CD14-positive monocyte (primary cell): ENCODE results near the gene PLA2G1B. TPM values are rescaled to one million over a fixed set of nuclear protein-coding genes. Genes with fewer than 3 reads are reported as not detected.

ENCODE experiments used
- DNase-seq, 3 donors: peaks; one replicate each; pipeline ENCODE4 v3.0.0-alpha.2; 2011 to 2022
- H2AFZ ChIP-seq: 2 replicates; pipeline ENCODE4 v1.6.0; 2012; ENCODE audit warnings: mild to moderate bottlenecking, low read depth, low read length, inconsistent platforms; ENCODE audit not compliant: insufficient read depth, poor library complexity, severe bottlenecking
- H3K27ac ChIP-seq, 2 donors: 1 replicate in 1 of 2; 2 replicates in 1 of 2; pipeline ENCODE4 v1.5.1; 2012 to 2013; ENCODE audit warnings: low read length in 2 of 2, control low read depth in 1 of 2, inconsistent platforms in 1 of 2, low read depth in 1 of 2, mild to moderate bottlenecking in 1 of 2
- H3K27me3 ChIP-seq, 2 donors: one replicate each; pipeline versions ENCODE4 v1.6.0 to v1.6.1; 2011 to 2013; ENCODE audit warnings: low read length in 2 of 2; ENCODE audit not compliant: control insufficient read depth in 2 of 2, insufficient read depth in 2 of 2
- H3K36me3 ChIP-seq, 2 donors: replicated peaks in 1 of 2; 1 replicate in 1 of 2; 2 replicates in 1 of 2; pipeline versions ENCODE4 v1.5.1 to v1.6.1; 2012 to 2013; ENCODE audit warnings: low read length in 2 of 2, control low read depth in 1 of 2, inconsistent platforms in 1 of 2, mild to moderate bottlenecking in 1 of 2; ENCODE audit not compliant: insufficient read depth in 2 of 2, control insufficient read depth in 1 of 2
- H3K4me1 ChIP-seq, 2 donors: 1 replicate in 1 of 2; 2 replicates in 1 of 2; pipeline versions ENCODE4 v1.5.1 to v1.6.1; 2012 to 2013; ENCODE audit warnings: low read length in 2 of 2, control low read depth in 1 of 2, inconsistent platforms in 1 of 2, mild to moderate bottlenecking in 1 of 2, moderate library complexity in 1 of 2; ENCODE audit not compliant: insufficient read depth in 2 of 2, control insufficient read depth in 1 of 2
- H3K4me2 ChIP-seq: replicated peaks from 2 replicates; pipeline ENCODE3; 2012; ENCODE audit warnings: low read length, moderate library complexity, mild to moderate bottlenecking; ENCODE audit not compliant: poor library complexity, severe bottlenecking; ENCODE audit errors: extremely low read depth
- H3K4me3 ChIP-seq, 3 experiments: fragments of 200-600 bp in 1 of 3; sonication (generic) in 1 of 3; replicated peaks in 1 of 3; 1 replicate in 2 of 3; 2 replicates in 1 of 3; pipeline ENCODE4 v1.5.1; 2011 to 2013; ENCODE audit warnings: low read length in 3 of 3, mild to moderate bottlenecking in 3 of 3, control low read depth in 2 of 3, low read depth in 2 of 3, inconsistent platforms in 1 of 3, moderate library complexity in 1 of 3
- H3K79me2 ChIP-seq: 2 replicates; pipeline ENCODE4 v1.6.0; 2012; ENCODE audit warnings: mild to moderate bottlenecking, control low read depth, inconsistent platforms, low read length, moderate library complexity; ENCODE audit not compliant: insufficient read depth
- H3K9ac ChIP-seq: 2 replicates; pipeline ENCODE4 v1.6.0; 2017; ENCODE audit warnings: low read length, mild to moderate bottlenecking; ENCODE audit not compliant: insufficient read depth, poor library complexity, severe bottlenecking
- H3K9me3 ChIP-seq, 2 donors: replicated peaks in 1 of 2; 1 replicate in 1 of 2; 2 replicates in 1 of 2; pipeline versions ENCODE4 v1.5.1 to v1.6.1; 2012 to 2013; ENCODE audit warnings: low read length in 2 of 2, control low read depth in 1 of 2; ENCODE audit not compliant: control insufficient read depth in 1 of 2, insufficient read depth in 1 of 2
- H4K20me1 ChIP-seq: 2 replicates; pipeline ENCODE4 v1.6.0; 2012; ENCODE audit warnings: mild to moderate bottlenecking, low read length, control low read depth, moderate library complexity; ENCODE audit not compliant: insufficient read depth
- H3K27ac Mint-ChIP-seq, 7 donors: one replicate each; pipeline ENCODE4 v1.8.0; 2020; ENCODE audit warnings: mild to moderate bottlenecking in 7 of 7, mixed read lengths in 7 of 7, moderate library complexity in 6 of 7, inconsistent platforms in 2 of 7
- H3K27me3 Mint-ChIP-seq, 3 donors: one replicate each; pipeline ENCODE4 v1.8.0; 2021 to 2022; ENCODE audit warnings: low read depth in 3 of 3, mild to moderate bottlenecking in 3 of 3, mixed read lengths in 3 of 3, moderate library complexity in 3 of 3, inconsistent platforms in 1 of 3
- H3K36me3 Mint-ChIP-seq, 2 donors: one replicate each; pipeline ENCODE4 v1.8.0; 2020; ENCODE audit warnings: mixed read lengths in 2 of 2, inconsistent platforms in 1 of 2, mild to moderate bottlenecking in 1 of 2
- H3K4me1 Mint-ChIP-seq: one replicate; pipeline ENCODE4 v1.8.0; 2020; ENCODE audit warnings: mild to moderate bottlenecking, mixed read lengths
- H3K4me3 Mint-ChIP-seq, 2 donors: one replicate each; pipeline ENCODE4 v1.8.0; 2020; ENCODE audit warnings: mild to moderate bottlenecking in 2 of 2, mixed read lengths in 2 of 2, moderate library complexity in 1 of 2
- H3K9me3 Mint-ChIP-seq, 7 donors: one replicate each; pipeline ENCODE4 v1.8.0; 2020 to 2022; ENCODE audit warnings: mixed read lengths in 7 of 7, mild to moderate bottlenecking in 6 of 7, moderate library complexity in 6 of 7, inconsistent platforms in 2 of 7
- CTCF ChIP-seq: fragments of 200-600 bp; IDR thresholded peaks from one replicate; pipeline ENCODE4 v1.8.0; 2022; ENCODE audit warnings: antibody characterized with exemption, mild to moderate bottlenecking
- WGBS: methylation state at CpG from one replicate; pipeline ENCODE4 v1.1.5; 2013; ENCODE audit warnings: missing lambda C conversion rate; ENCODE audit not compliant: insufficient coverage; 5-methylcytosine and 5-hydroxymethylcytosine counted together
- intact Hi-C, 2 donors: fragments of 100-400 bp; cut with micrococcal nuclease; formaldehyde crosslinking; loops; one replicate each; pipeline versions ENCODE4 v1.15.0 to v1.15.1; 2023
- polyA plus RNA-seq, 3 donors: library from polyadenylated mRNA; depleted of rRNA in 1 of 3; unstranded in 2 of 3; stranded (reverse) in 1 of 3; fragments of 300-500 nt in 2 of 3; fragments of >200 nt in 1 of 3; fragmentation: Illumina TruSeq in 2 of 3; gene quantifications; 1 replicate in 2 of 3; 2 replicates in 1 of 3; pipeline ENCODE4 v1.2.3, GENCODE V29; 2012 to 2021

Gene PLA2G1B
- polyA plus RNA-seq, 3 donors = not detected

DNA sequence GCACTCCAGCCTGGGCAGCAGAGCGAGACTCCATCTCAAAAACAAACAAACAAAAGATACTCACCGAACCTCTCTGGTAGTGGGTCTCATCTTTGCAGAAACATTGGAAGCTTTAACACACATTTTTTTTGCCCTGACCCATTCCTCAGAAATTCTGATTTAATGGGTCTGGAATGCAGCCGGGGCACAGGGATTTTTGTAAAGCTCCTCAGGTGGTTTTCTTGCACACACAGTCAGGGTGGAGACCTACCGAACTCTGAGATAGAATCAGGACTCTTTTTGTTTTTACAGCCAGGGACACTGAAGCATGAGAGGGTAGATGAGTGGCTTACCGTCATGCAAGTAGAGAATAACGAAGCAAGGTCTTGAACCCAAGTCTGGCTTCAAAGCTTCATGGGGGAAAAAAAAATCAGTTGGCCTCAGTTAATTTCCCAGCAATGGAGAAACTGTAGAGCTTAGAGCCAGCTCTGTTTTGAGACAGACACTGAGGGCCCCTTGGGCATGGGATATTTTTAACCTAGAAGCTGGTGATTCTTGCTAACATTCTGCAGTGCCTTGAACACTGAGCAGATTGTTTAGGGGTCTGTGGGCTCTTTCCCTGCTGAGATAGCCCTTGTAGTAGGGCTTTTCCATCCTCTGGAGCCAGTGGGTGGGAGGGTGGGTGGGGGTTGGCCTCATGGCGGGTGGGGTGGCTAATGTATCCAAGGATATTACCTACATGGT lies 40.6 kb downstream of the PLA2G1B start:
- H3K4me2 ChIP-seq = no peak overlapping the region
- peaks cover 20 to 22% of the 10 kb centered on the region in 2 donors for H3K4me1 ChIP-seq
- Mint-ChIP-seq H3K27ac (no peak overlapping the region), H3K27me3 (peaks cover 7 to 16% (median 15%) of the 10 kb centered on the region in 3 donors), H3K9me3 (peaks cover 0 to 1% (median 0%) of the 10 kb centered on the region in 7 donors), H3K4me3 (no peak overlapping the region), H3K4me1 (no peaks in the 10 kb centered on the region), H3K36me3 (no peaks in the 10 kb centered on the region)
- H3K9ac ChIP-seq = no peak overlapping the region
- no peaks in the 10 kb centered on the region for H3K9me3 ChIP-seq
- intact Hi-C loops = no loop called here
- no peak for TF ChIP-seq CTCF
- no peak for DNase-seq
- no peaks in the 10 kb centered on the region for H4K20me1 ChIP-seq
- no peak overlapping the region for H3K27ac ChIP-seq
- H3K27me3 ChIP-seq = no peaks in the 10 kb centered on the region
- H3K36me3 ChIP-seq = no peaks in the 10 kb centered on the region
- WGBS = 93% methylated on average over 4 of the region's 7 CpGs
- no peaks in the 10 kb centered on the region for H3K79me2 ChIP-seq
- no peak overlapping the region for H2AFZ ChIP-seq
- H3K4me3 ChIP-seq = no peak overlapping the region

- WGBS = 100% methylated on average over 1 of the region's 3 CpGs
Observed at GRCh38 chr12:120284381-120284780, 43.2 kb downstream of the PLA2G1B start.

More at GRCh38 chr12:120284381-120284780, 43.2 kb downstream of the PLA2G1B start:
- Histone ChIP-seq H3K4me3 (no peak overlapping the region), H3K79me2 (no peaks in the 10 kb centered on the region), H3K9me3 (no peaks in the 10 kb centered on the region), H2AFZ (no peak overlapping the region), H4K20me1 (no peaks in the 10 kb centered on the region), H3K4me2 (no peak overlapping the region), H3K27ac (no peak overlapping the region), H3K36me3 (no peaks in the 10 kb centered on the region), H3K4me1 (no peaks in the 10 kb centered on the region), H3K9ac (no peak overlapping the region), H3K27me3 (no peaks in the 10 kb centered on the region)
- no peak overlapping the region for H3K4me3 Mint-ChIP-seq
- H3K27me3 Mint-ChIP-seq = peaks cover 14 to 22% (median 20%) of the 10 kb centered on the region in 3 donors
- H3K27ac Mint-ChIP-seq = no peak overlapping the region
- intact Hi-C loops = no loop called here
- no peak for DNase-seq
- H3K9me3 Mint-ChIP-seq = peaks cover 0 to 1% (median 0%) of the 10 kb centered on the region in 7 donors
- H3K36me3 Mint-ChIP-seq = no peaks in the 10 kb centered on the region
- H3K4me1 Mint-ChIP-seq = no peaks in the 10 kb centered on the region
- TF ChIP-seq CTCF = no peak
